Femur (tissue), 1 donor: ENCODE results near the gene TJP3.

Source experiments
- DNase-seq: peaks from one replicate; pipeline ENCODE4 v3.0.0-alpha.2; 2017

The TJP3 gene

GRCh38 chr19:3770136-3770999, 62.2 kb downstream of the TJP3 start:
- DNase-seq, result no peak

- DNase-seq, result no peak
Observed at GRCh38 chr19:3771000-3771905, 63.1 kb downstream of the TJP3 start.

GRCh38 chr19:3771906-3772455, 63.8 kb downstream of the TJP3 start, which contains the start of gene RAX2:
Gene RAX2 (minus strand): TSS chr19:3772228. CDS start chr19:3771742, 486 bp downstream.
- no peak for DNase-seq

- DNase-seq, result no peak
Observed at GRCh38 chr19:3773814-3774515, 65.8 kb downstream of the TJP3 start.

GRCh38 chr19:3774621-3775373, 66.6 kb downstream of the TJP3 start:
- no peak for DNase-seq

GRCh38 chr19:3775374-3775711, 67.2 kb downstream of the TJP3 start:
- DNase-seq, result no peak

- DNase-seq, result no peak
Observed at GRCh38 chr19:3775831-3776230, 67.6 kb downstream of the TJP3 start.

GRCh38 chr19:3776479-3777040, 68.4 kb downstream of the TJP3 start:
- DNase-seq, result no peak

GRCh38 chr19:3778104-3778867, 70.1 kb downstream of the TJP3 start:
- no peak for DNase-seq

GRCh38 chr19:3778899-3779723, 70.9 kb downstream of the TJP3 start:
- no peak for DNase-seq

- DNase-seq, result no peak
Observed at GRCh38 chr19:3780786-3781304, 72.7 kb downstream of the TJP3 start.

GRCh38 chr19:3781603-3782002, 73.4 kb downstream of the TJP3 start:
- DNase-seq, result no peak

- DNase-seq, result no peak
Observed at GRCh38 chr19:3782330-3782729, 74.1 kb downstream of the TJP3 start.

- no peak for DNase-seq
Observed at GRCh38 chr19:3782903-3783302, 74.7 kb downstream of the TJP3 start.

GRCh38 chr19:3783660-3784584, 75.7 kb downstream of the TJP3 start:
- DNase-seq, result no peak

GRCh38 chr19:3784607-3785450, 76.6 kb downstream of the TJP3 start:
- DNase-seq, result no peak

- DNase-seq, result no peak
Observed at GRCh38 chr19:3785451-3785937, 77.3 kb downstream of the TJP3 start.
